ENCODE results near the gene PSMC4.

Gene PSMC4

GRCh38 chr19:39937094-39937720 is 33.8 kb upstream of the PSMC4 start:
- Mint-ChIP-seq H3K4me3 (peak overlapping the region; percentile 2 to 20), H3K9me3 (peaks cover 0 to 8% of the 10 kb centered on the region in 2 donors), H3K27ac (peak overlapping the region; percentile 90), H3K36me3 (peaks cover 8 to 10% of the 10 kb centered on the region in 2 donors), H3K4me1 (peaks cover 42 to 73% of the 10 kb centered on the region in 2 donors), H3K27me3 (no peaks in the 10 kb centered on the region)
- ATAC-seq (replicated peaks): peak; percentile 68 to 70
- DNase-seq: peak; percentile 55

DNA sequence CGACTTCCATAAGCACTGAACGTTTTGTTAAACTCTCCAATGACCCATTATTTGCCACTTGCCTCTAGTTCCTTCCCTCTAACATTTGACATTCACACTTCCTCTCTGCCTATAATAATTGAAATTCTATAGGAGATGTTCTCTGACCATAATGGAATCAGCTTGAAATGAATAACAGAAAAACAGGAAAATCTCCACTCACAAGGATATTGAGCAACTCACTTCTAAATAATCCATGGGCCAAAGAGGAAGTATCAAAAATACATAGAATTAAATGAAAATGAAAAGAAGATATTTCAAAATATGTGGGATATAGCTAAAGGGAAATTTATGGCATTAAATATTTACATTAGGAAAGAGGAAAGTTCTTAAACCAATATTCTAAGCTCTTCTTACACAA is 33.2 kb upstream of the PSMC4 start:
- peaks cover 45 to 79% of the 10 kb centered on the region in 2 donors for H3K4me1 Mint-ChIP-seq
- ATAC-seq (replicated peaks) (no peak), DNase-seq (no peak)
- no peak overlapping the region for H3K27ac Mint-ChIP-seq
- H3K27me3 Mint-ChIP-seq: no peaks in the 10 kb centered on the region
- H3K36me3 Mint-ChIP-seq: peaks cover 8 to 10% of the 10 kb centered on the region in 2 donors
- peaks cover 0 to 8% of the 10 kb centered on the region in 2 donors for H3K9me3 Mint-ChIP-seq
- peak overlapping the region; percentile 2 to 6 for H3K4me3 Mint-ChIP-seq

DNA sequence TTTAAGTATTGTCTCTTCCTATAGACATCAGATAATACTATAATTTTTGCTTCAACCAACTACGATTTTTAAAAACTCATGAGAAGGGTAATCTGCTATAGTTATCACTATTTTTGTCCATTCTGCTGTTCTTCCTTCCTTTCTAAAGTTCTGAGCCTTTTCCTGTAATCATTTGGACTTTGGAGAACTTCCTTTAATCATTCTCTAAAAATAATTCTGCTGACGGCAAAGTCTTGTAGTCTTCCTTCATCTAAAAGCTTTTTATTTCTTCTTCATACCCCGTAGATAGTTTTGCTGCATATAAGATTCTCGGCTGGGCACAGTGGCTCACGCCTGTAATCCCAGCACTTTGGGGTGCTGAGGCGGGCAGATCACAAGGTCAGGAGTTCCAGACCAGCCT is 31.4 kb upstream of the PSMC4 start:
- peaks cover 51 to 91% of the 10 kb centered on the region in 2 donors for H3K4me1 Mint-ChIP-seq
- ATAC-seq (replicated peaks) (no peak), DNase-seq (no peak)
- H3K36me3 Mint-ChIP-seq: peaks cover 11 to 14% of the 10 kb centered on the region in 2 donors
- H3K27me3 Mint-ChIP-seq: no peaks in the 10 kb centered on the region
- peaks cover 0 to 8% of the 10 kb centered on the region in 2 donors for H3K9me3 Mint-ChIP-seq
- peak overlapping the region; percentile 56 for H3K27ac Mint-ChIP-seq
- peak overlapping the region in 1 of 2 donors; percentile 17 for H3K4me3 Mint-ChIP-seq

GRCh38 chr19:39940221-39940833 is 30.6 kb upstream of the PSMC4 start:
- DNase-seq (no peak), ATAC-seq (replicated peaks) (no peak)
- no peaks in the 10 kb centered on the region for H3K27me3 Mint-ChIP-seq
- H3K4me3 Mint-ChIP-seq: no peak overlapping the region
- H3K36me3 Mint-ChIP-seq: peaks cover 11 to 14% of the 10 kb centered on the region in 2 donors
- peaks cover 0 to 8% of the 10 kb centered on the region in 2 donors for H3K9me3 Mint-ChIP-seq
- no peak overlapping the region for H3K27ac Mint-ChIP-seq
- H3K4me1 Mint-ChIP-seq: peaks cover 48 to 91% of the 10 kb centered on the region in 2 donors

DNA sequence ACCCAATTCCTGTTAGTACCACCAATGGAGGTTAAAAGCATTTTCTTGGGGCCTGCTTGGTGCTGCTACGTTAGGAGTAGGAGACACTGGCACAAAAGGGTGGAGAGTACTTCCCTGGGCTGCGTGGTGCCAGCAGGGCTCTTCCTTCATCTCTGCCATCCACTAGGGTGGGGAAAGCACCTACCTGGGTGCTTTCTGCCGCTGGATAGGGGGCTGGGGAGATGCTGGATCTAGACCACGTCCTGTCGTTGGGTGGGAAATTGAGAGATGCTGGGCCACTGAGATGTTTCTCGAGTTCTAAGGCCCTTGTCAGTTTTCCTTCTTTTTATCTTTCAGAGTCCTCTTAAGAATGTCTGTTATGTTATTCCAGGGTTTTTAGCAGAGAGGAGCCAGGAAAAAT is 29.8 kb upstream of the PSMC4 start:
- Mint-ChIP-seq H3K36me3 (peaks cover 11 to 14% of the 10 kb centered on the region in 2 donors), H3K4me1 (peaks cover 42 to 87% of the 10 kb centered on the region in 2 donors), H3K4me3 (peak overlapping the region; percentile 77 to 82), H3K27ac (peak overlapping the region; percentile 87), H3K27me3 (no peaks in the 10 kb centered on the region), H3K9me3 (peaks cover 0 to 8% of the 10 kb centered on the region in 2 donors)
- ATAC-seq (replicated peaks): no peak
- DNase-seq: no peak

DNA sequence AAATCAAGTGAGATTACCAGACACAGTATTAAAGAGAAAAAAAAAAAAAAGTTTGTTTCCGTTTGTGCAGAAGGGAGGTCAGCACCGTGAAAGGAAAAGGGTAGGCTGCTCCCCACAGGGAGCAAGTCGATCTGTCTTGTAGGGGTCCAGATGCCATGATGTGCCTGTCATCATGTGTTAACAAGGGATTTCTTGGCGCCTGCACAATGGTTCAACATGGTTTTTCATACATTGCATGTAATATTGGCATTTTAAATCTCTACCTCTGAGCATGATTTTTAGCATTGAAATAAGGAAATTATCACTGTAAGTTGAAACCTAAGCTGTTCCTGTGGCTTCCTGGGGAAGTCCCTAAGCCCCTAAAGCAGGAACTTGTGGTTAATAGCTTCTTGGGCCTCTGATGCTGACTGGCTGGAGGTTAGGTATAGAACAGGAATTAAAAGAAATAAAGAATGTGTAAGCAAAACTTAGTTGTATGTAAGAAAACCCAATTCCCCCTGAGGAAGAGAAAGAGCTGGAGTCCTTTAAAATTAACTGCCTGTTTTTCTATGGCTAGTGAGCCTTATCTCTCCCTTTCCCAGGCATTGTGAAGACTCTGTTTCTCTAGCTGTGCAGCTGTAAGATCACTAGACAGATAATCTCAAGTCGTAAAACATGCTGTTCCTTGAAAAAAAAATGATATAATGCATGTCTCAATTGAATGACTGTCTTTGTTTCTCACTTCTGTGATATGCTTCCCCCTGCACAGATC is 29.2 kb upstream of the PSMC4 start:
- DNase-seq (peak; percentile 70), ATAC-seq (replicated peaks) (peak; percentile 87 to 91)
- Mint-ChIP-seq H3K9me3 (peaks cover 0 to 8% of the 10 kb centered on the region in 2 donors), H3K27me3 (no peaks in the 10 kb centered on the region), H3K27ac (peak overlapping the region; percentile 87), H3K4me3 (peak overlapping the region; percentile 77 to 82), H3K4me1 (peaks cover 41 to 87% of the 10 kb centered on the region in 2 donors), H3K36me3 (peaks cover 11 to 14% of the 10 kb centered on the region in 2 donors)

GRCh38 chr19:39942366-39942730 is 28.6 kb upstream of the PSMC4 start:
- Mint-ChIP-seq H3K4me3 (peak overlapping the region; percentile 77 to 82), H3K9me3 (peaks cover 0 to 8% of the 10 kb centered on the region in 2 donors), H3K27ac (peak overlapping the region; percentile 87), H3K36me3 (peaks cover 11 to 14% of the 10 kb centered on the region in 2 donors), H3K4me1 (peaks cover 39 to 82% of the 10 kb centered on the region in 2 donors), H3K27me3 (no peaks in the 10 kb centered on the region)
- DNase-seq (no peak), ATAC-seq (replicated peaks) (no peak)

- H3K4me3 Mint-ChIP-seq: no peak overlapping the region
- no peak overlapping the region for H3K27ac Mint-ChIP-seq
- no peaks in the 10 kb centered on the region for H3K27me3 Mint-ChIP-seq
- ATAC-seq (replicated peaks): no peak
- peaks cover 11 to 18% of the 10 kb centered on the region in 2 donors for H3K36me3 Mint-ChIP-seq
- H3K9me3 Mint-ChIP-seq: peaks cover 0 to 11% of the 10 kb centered on the region in 2 donors
- no peak for DNase-seq
- H3K4me1 Mint-ChIP-seq: peaks cover 41 to 83% of the 10 kb centered on the region in 2 donors
Measured at GRCh38 chr19:39943586-39943985, 27.4 kb upstream of the PSMC4 start.

DNA sequence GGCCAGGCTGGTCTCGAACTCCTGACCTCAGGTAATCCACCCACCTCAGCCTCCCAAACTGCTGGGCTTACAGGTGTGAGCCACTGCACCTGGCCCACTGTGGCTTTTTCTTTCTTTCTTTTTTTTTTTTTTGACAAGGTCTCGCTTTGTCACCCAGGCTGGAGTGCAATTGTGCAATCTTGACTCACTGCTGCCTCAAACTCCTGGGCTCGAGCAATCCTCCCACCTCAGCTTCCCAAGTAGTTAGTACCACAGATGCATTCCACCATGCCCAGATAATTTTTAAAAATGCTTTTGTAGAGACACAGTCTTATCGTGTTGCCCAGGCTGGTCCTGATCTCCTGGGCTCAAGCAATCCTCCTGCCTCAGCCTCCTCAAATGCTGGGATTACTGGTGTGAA is 24.4 kb upstream of the PSMC4 start:
- Mint-ChIP-seq H3K4me1 (peaks cover 46 to 88% of the 10 kb centered on the region in 2 donors), H3K9me3 (peaks cover 0 to 3% of the 10 kb centered on the region in 2 donors), H3K4me3 (no peak overlapping the region), H3K27me3 (no peaks in the 10 kb centered on the region), H3K27ac (no peak overlapping the region), H3K36me3 (peaks cover 3 to 14% of the 10 kb centered on the region in 2 donors)
- DNase-seq: no peak
- ATAC-seq (replicated peaks): no peak

DNA sequence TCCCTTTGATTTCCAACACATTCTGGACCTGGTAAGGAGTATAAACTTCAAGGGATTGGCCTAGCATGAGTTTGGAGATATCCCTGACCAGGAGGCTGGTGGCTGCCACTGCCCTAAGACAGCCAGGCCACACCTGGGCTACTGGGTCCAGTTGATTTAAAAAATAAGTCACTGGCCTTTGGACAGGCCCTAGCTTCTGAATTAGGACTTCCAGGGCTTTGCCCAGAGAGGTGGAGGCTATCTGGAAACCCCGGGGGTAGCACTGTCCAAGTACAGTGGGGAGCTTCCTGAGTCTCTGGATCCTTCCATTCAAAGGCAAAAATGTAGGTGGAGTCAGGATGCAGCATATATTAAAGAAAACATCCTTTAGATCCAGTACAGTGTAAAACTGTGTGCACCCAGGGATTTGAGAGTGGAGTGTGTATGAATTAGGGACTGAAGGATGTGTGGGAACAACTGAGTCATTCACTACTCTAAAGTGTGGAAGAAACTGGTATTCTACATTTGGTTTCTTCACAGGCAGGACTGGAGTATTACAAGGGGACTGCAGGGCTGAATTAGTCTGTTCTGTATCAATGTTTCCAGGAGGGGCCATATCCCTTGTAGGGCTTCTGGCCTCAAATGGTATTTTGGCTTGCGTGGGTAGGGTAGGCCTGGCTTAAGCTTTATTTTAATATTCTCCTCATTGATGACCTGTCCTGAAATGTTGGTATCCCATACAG is 21.8 kb upstream of the PSMC4 start:
- H3K4me1 Mint-ChIP-seq: peaks cover 47 to 89% of the 10 kb centered on the region in 2 donors
- H3K27ac Mint-ChIP-seq: no peak overlapping the region
- H3K9me3 Mint-ChIP-seq: peaks cover 3 to 5% of the 10 kb centered on the region in 2 donors
- peaks cover 2 to 23% of the 10 kb centered on the region in 2 donors for H3K36me3 Mint-ChIP-seq
- no peaks in the 10 kb centered on the region for H3K27me3 Mint-ChIP-seq
- ATAC-seq (replicated peaks) (no peak), DNase-seq (no peak)
- H3K4me3 Mint-ChIP-seq: no peak overlapping the region

- H3K9me3 Mint-ChIP-seq: peaks cover 3 to 5% of the 10 kb centered on the region in 2 donors
- H3K36me3 Mint-ChIP-seq: peaks cover 5 to 21% of the 10 kb centered on the region in 2 donors
- H3K4me1 Mint-ChIP-seq: peaks cover 48 to 84% of the 10 kb centered on the region in 2 donors
- DNase-seq (no peak), ATAC-seq (replicated peaks) (no peak)
- H3K27ac Mint-ChIP-seq: peak overlapping the region; percentile 70
- no peak overlapping the region for H3K4me3 Mint-ChIP-seq
- no peaks in the 10 kb centered on the region for H3K27me3 Mint-ChIP-seq
Measured at GRCh38 chr19:39951065-39951650, 19.8 kb upstream of the PSMC4 start.

DNA sequence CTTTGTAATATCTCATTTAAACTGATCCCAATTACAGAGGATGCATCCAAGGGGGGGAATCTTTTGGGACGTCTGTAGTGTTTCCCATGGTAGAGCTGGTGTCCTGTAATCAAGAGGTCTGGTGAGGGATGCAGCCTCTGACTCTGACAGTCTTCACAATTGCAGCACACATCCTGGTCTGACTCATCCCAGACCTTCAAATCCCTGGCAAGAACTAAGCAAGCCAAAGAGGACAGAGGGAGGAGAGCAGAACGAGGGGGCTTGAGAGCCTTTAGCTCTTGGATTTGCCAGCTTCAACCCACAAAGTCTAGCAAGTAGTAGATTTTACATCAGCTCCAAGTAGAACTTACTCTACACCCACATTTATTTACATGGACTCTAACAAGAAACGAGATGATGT is 19.3 kb upstream of the PSMC4 start:
- no peaks in the 10 kb centered on the region for H3K27me3 Mint-ChIP-seq
- H3K27ac Mint-ChIP-seq: peak overlapping the region; percentile 89
- H3K36me3 Mint-ChIP-seq: peaks cover 5 to 21% of the 10 kb centered on the region in 2 donors
- H3K4me1 Mint-ChIP-seq: peaks cover 46 to 79% of the 10 kb centered on the region in 2 donors
- DNase-seq (no peak), ATAC-seq (replicated peaks) (no peak)
- H3K9me3 Mint-ChIP-seq: peaks cover 3 to 5% of the 10 kb centered on the region in 2 donors
- H3K4me3 Mint-ChIP-seq: peak overlapping the region in 1 of 2 donors; percentile 44

DNA sequence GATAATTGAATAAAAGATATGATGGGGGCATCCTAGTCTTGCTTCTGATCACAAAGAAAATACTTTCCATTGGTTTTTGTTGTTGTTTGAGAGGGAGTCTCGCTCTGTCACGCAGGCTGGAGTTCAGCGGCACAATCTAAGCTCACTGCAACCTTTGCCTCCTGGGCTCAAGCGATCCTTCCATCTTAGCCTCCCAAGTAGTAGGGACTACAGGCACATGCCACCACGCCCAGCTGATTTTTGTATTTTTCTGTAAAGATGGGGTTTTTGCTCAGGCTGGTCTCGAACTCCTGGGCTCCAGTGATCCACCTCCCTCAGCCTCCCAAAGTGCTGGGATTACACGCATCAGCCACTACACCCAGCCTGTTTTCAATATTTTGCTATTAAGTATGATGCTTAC is 17.1 kb upstream of the PSMC4 start:
- H3K36me3 Mint-ChIP-seq: peaks cover 5 to 17% of the 10 kb centered on the region in 2 donors
- ATAC-seq (replicated peaks) (peak; percentile 24 to 32), DNase-seq (no peak)
- H3K27me3 Mint-ChIP-seq: no peaks in the 10 kb centered on the region
- H3K4me1 Mint-ChIP-seq: peaks cover 43 to 73% of the 10 kb centered on the region in 2 donors
- peaks cover 2 to 3% of the 10 kb centered on the region in 2 donors for H3K9me3 Mint-ChIP-seq
- peak overlapping the region; percentile 86 for H3K27ac Mint-ChIP-seq
- H3K4me3 Mint-ChIP-seq: peak overlapping the region in 1 of 2 donors; percentile 57

Data from stimulated activated naive B cell treated with anti-CD40 and anti-IgM and Interleukin-4, amounts not matched to agents 10 μg/mL and 1 μg/mL and 100 μg/mL, for 72 hours (primary cell).